ENCODE results near the gene CCDC27.

GRCh38 chr1:3747903-3748302 lies 4.3 kb upstream of the CCDC27 start:
- TF ChIP-seq SUZ12 (IDR thresholded peaks at IDR 0.05) = no peak
- no peak for TF ChIP-seq CTBP1 (IDR thresholded peaks at IDR 0.05; ENCODE audit: borderline replicate concordance)
- no peak for TF ChIP-seq ELF4 (IDR thresholded peaks at IDR 0.05)
- TF ChIP-seq SP1 (IDR thresholded peaks at IDR 0.05) = no peak
- no peak for TF ChIP-seq FOXM1 (IDR thresholded peaks at IDR 0.05; ENCODE audit: borderline replicate concordance)
- no peak for TF ChIP-seq FOXK2 (IDR thresholded peaks at IDR 0.05)
